ENCODE measurements around the gene EIF2B4. TPM values are rescaled to one million over a fixed set of nuclear protein-coding genes. Genes with fewer than 3 reads are reported as not detected.

The EIF2B4 gene
- total and polyA plus RNA-seq, 2 of the 13 experiments (the other 11 are each of a cell fraction or from before 2014, with no cell fraction given), result 91.5 to 96.4 TPM

DNA sequence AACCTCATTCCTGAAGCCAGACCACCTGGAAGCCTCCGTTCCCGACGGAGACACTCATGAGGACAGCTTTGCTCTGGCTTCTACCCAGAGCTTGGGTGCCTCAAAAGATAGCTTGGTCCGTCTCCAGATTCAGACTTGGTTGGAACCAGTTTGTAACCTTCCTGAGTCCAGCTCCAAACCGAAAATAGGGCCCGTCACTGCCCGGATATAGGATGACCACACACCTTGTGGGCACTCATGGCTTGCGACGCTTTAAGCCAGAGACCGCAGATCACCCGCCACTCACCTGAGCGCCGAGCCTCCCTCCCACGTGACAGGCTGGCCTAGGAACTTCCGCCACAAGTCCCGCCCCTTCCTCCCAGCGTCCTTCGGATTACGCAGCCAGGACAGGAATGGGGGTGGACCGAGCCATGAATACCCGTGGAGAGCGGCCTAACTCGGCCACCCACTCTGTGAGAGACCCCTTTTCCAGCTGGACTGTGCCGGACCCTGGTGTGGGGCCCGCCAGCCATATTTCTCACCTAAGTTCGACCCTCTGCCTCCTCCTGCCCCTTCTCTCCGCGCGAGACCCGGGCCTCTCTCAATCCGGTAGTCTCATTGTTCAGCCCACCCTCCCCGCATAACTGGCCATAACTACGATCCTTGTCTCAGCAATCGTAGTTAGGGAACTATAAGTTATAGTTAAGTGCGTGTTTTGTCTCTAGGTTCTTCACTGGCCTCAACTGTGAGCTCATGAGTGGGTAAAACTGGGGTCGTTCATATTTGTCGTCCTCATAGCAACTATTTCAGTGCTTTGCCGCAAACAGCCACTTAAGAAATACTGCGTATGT is 47.2 kb downstream of the EIF2B4 start, which contains the start of gene MPV17 (continued):
- TF ChIP-seq ZNF556 (CRISPR knock-in tag; IDR thresholded peaks at IDR 0.05; ENCODE audit: borderline replicate concordance) (0 out of 2 replicates have a peak, but pooled peaks have one; percentile 44), ATRX (CRISPR knock-in tag; IDR thresholded peaks at IDR 0.05; ENCODE audit: borderline replicate concordance) (no peak), ZFP36 (IDR thresholded peaks at IDR 0.05; ENCODE audit: borderline replicate concordance, low read depth, low read length, partially characterized antibody) (no peak), AHR (CRISPR knock-in tag; IDR thresholded peaks at IDR 0.05) (no peak), ZNF407 (CRISPR knock-in tag; IDR thresholded peaks at IDR 0.05; ENCODE audit: not compliant biosample characterization) (no peak), ZNF296 (CRISPR knock-in tag; conservative IDR thresholded peaks at IDR 0.05) (no peak), NRL (CRISPR knock-in tag; IDR thresholded peaks at IDR 0.05; ENCODE audit: borderline replicate concordance) (peak; percentile 97), REPIN1 (CRISPR knock-in tag; IDR thresholded peaks at IDR 0.05; ENCODE audit: borderline replicate concordance, low read depth) (peak; percentile 86), SKIL (CRISPR knock-in tag; IDR thresholded peaks at IDR 0.05; ENCODE audit: borderline replicate concordance) (no peak), ZNF225 (CRISPR knock-in tag; IDR thresholded peaks at IDR 0.05) (peak; percentile 47; the same call in 1 of the 2 replicates), MZF1 (CRISPR knock-in tag; IDR thresholded peaks at IDR 0.05; ENCODE audit: borderline replicate concordance) (peak; percentile 46; the same call in 1 of the 2 replicates), ZNF674 (CRISPR knock-in tag; IDR thresholded peaks at IDR 0.05; ENCODE audit: low read depth) (no peak), GZF1 (CRISPR knock-in tag; IDR thresholded peaks at IDR 0.05) (peak; percentile 56; the same call in 1 of the 2 replicates), ZNF326 (CRISPR knock-in tag; IDR thresholded peaks at IDR 0.05; ENCODE audit: borderline replicate concordance) (no peak), ZNF737 (CRISPR knock-in tag; IDR thresholded peaks at IDR 0.05; ENCODE audit: borderline replicate concordance) (no peak)
- TF ChIP-seq, protein P1, sequence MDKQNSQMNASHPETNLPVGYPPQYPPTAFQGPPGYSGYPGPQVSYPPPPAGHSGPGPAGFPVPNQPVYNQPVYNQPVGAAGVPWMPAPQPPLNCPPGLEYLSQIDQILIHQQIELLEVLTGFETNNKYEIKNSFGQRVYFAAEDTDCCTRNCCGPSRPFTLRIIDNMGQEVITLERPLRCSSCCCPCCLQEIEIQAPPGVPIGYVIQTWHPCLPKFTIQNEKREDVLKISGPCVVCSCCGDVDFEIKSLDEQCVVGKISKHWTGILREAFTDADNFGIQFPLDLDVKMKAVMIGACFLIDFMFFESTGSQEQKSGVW (CRISPR knock-in tag; IDR thresholded peaks at IDR 0.05; ENCODE audit: borderline replicate concordance), result no peak
